Myocyte (in vitro differentiated cells): ENCODE data around the gene DAB2IP. TPM values are rescaled to one million over a fixed set of nuclear protein-coding genes. Genes with fewer than 3 reads are reported as not detected.
"Not testable (repeated sequence)": the region's sequence is repeated elsewhere in the genome, so short reads cannot be mapped to it uniquely, and the experiment has no call there.

Experiments
- DNase-seq: peaks from one replicate; pipeline ENCODE4 v3.0.0-alpha.2; 2012; ENCODE audit warnings: low read depth
- total RNA-seq: library from RNA; depleted of rRNA; stranded (reverse); fragments of >200 nt; gene quantifications from 2 replicates; pipeline ENCODE4 v1.2.3, GENCODE V29; 2014

Gene DAB2IP
- total RNA-seq, 1 donor from 2014 or later, result 4.5 TPM

GRCh38 chr9:121741228-121741918 is 89.9 kb downstream of the DAB2IP start:
- no peak for DNase-seq

- not testable (repeated sequence) for DNase-seq
These were observed 90.5 kb downstream of the DAB2IP start for GRCh38 chr9:121741919-121742283.

- DNase-seq, result no peak
These were observed 91.5 kb downstream of the DAB2IP start for GRCh38 chr9:121742923-121743322.

- peak; percentile 93 for DNase-seq
These were observed 92.1 kb downstream of the DAB2IP start for GRCh38 chr9:121743441-121744001.

GRCh38 chr9:121744002-121744686 is 92.7 kb downstream of the DAB2IP start:
- DNase-seq, result peak; percentile 59

GRCh38 chr9:121744687-121745395 is 93.4 kb downstream of the DAB2IP start:
- peak; percentile 33 for DNase-seq

GRCh38 chr9:121745396-121745695 is 93.9 kb downstream of the DAB2IP start:
- peak; percentile 87 for DNase-seq

- no peak for DNase-seq
These were observed 95.0 kb downstream of the DAB2IP start for GRCh38 chr9:121746411-121746810.

GRCh38 chr9:121746866-121747265 is 95.4 kb downstream of the DAB2IP start:
- DNase-seq, result no peak

- no peak for DNase-seq
These were observed 96.6 kb downstream of the DAB2IP start for GRCh38 chr9:121748074-121748473.

- peak; percentile 45 for DNase-seq
These were observed 97.4 kb downstream of the DAB2IP start for GRCh38 chr9:121748727-121749423.

- DNase-seq, result no peak
These were observed 98.2 kb downstream of the DAB2IP start for GRCh38 chr9:121749614-121750013.

- DNase-seq, result no peak
These were observed 98.9 kb downstream of the DAB2IP start for GRCh38 chr9:121750259-121750714.

- no peak for DNase-seq
These were observed 99.5 kb downstream of the DAB2IP start for GRCh38 chr9:121750715-121751623.

GRCh38 chr9:121751686-121752445 is 100.4 kb downstream of the DAB2IP start:
- DNase-seq, result no peak

- DNase-seq, result no peak
These were observed 101.5 kb downstream of the DAB2IP start for GRCh38 chr9:121752929-121753328.

GRCh38 chr9:121753802-121754654 is 102.6 kb downstream of the DAB2IP start:
- DNase-seq, result no peak

GRCh38 chr9:121754655-121755436 is 103.4 kb downstream of the DAB2IP start:
- no peak for DNase-seq
